Omental fat pad (tissue), 4 donors: Measurements from ENCODE around the gene RNPS1. TPM values are rescaled to one million over a fixed set of nuclear protein-coding genes. Genes with fewer than 3 reads are reported as not detected.

Source experiments
- ATAC-seq: fragments of 150-250 bp; one replicate; pipeline ENCODE4 v1.9.1; 2016; ENCODE audit warnings: mild to moderate bottlenecking, moderate library complexity; ENCODE audit not compliant: low FRiP score
- DNase-seq: peaks from one replicate; pipeline ENCODE4 v3.0.0-alpha.2; 2019; ENCODE audit warnings: low spot score
- CTCF ChIP-seq, 3 donors: fragments of 450-650 bp; IDR thresholded peaks; one replicate each; pipeline ENCODE4 v1.5.1; 2016 to 2017; ENCODE audit warnings: antibody characterized with exemption in 3 of 3, mild to moderate bottlenecking in 3 of 3, moderate library complexity in 2 of 3
- total RNA-seq, 4 donors: library from RNA; depleted of rRNA; stranded (reverse); fragments of >200 nt; gene quantifications; one replicate each; pipeline ENCODE4 v1.1.0, GENCODE V29; 2016

The RNPS1 gene
- total RNA-seq, 4 donors from 2014 or later = 84.9 to 171 (median 92.2) TPM

GRCh38 chr16:2282262-2282661 lies 14.3 kb upstream of the RNPS1 start:
- ATAC-seq = no peak
- no peak for TF ChIP-seq CTCF (IDR thresholded peaks at IDR 0.05)
- no peak for DNase-seq

GRCh38 chr16:2280981-2281542 lies 13.1 kb upstream of the RNPS1 start:
- DNase-seq (no peak), ATAC-seq (no peak)
- no peak for TF ChIP-seq CTCF (IDR thresholded peaks at IDR 0.05)

DNA sequence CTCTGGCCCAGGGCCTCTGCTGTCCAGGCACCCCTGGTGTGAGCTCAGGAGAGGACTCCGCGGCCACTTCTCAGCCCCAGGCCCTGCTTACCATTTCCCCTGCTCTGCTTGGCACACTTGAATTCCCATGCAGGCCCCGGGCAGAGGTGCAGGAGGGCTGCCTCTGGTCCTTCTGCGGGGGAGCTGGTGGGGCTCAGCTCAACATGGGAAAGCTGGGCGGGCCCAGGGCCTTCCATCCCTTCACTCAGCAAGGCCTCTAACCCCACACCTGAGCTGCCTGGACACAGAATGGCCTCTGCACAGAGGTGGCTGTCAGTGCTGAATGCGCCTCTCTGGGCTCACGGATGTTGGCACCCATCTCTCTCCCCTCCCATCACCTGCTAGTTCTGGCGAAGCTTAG lies 12.5 kb upstream of the RNPS1 start:
- no peak for ATAC-seq
- DNase-seq = no peak
- no peak for TF ChIP-seq CTCF (IDR thresholded peaks at IDR 0.05)

GRCh38 chr16:2278956-2279800 lies 11.3 kb upstream of the RNPS1 start:
- TF ChIP-seq CTCF (IDR thresholded peaks at IDR 0.05) = no peak
- DNase-seq = no peak
- ATAC-seq = no peak

DNA sequence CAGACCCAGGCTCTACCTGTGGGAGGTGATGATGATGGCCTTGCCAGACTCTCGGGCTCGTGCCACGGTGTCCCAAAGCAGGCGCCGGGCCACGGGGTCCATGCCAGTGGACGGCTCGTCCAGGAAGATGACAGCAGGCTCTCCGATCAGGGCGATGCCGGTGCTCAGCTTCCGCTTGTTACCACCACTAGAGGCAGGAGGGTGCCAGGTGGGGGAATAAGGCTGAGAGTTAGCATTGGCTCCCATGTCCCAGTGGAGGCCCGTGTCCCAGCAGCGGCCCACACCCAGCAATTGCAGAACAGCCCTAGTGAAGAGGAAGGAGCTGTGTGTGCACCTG lies 10.3 kb upstream of the RNPS1 start:
- ATAC-seq (no peak), DNase-seq (no peak)
- TF ChIP-seq CTCF (IDR thresholded peaks at IDR 0.05) = no peak

GRCh38 chr16:2277466-2278271 lies 9.7 kb upstream of the RNPS1 start:
- ATAC-seq (no peak), DNase-seq (no peak)
- TF ChIP-seq CTCF (IDR thresholded peaks at IDR 0.05) = no peak
